ENCODE results near the gene SLF2. TPM values are rescaled to one million over a fixed set of nuclear protein-coding genes. Genes with fewer than 3 reads are reported as not detected.
A peak's percentile ranks its signal among the peaks of the same experiment; 100 is the strongest.

Gene SLF2
- total and polyA plus RNA-seq, 2 of the 13 experiments (the other 11 are each of a cell fraction or from before 2014, with no cell fraction given) = 12.2 to 48.1 TPM

DNA sequence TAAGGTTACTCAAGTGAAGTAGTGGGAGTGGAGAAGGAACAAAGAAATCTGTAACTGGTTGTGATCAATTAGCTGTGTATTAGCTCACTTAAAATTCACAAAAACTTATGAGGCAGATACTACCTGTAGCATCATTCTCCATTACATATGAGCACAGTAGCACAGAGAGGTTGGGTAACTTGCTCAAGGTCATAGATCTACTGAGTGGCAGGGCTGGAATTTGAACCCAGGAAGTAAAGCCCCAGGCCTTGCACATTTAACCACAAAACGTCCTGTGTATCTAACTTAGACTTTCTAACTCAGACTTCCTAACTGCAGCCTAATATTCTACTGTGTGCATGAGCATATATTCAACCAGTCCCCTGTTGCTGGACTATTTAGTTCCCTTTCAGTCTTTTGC is 5.6 kb upstream of the SLF2 start (continued):
- TF ChIP-seq, protein P1, sequence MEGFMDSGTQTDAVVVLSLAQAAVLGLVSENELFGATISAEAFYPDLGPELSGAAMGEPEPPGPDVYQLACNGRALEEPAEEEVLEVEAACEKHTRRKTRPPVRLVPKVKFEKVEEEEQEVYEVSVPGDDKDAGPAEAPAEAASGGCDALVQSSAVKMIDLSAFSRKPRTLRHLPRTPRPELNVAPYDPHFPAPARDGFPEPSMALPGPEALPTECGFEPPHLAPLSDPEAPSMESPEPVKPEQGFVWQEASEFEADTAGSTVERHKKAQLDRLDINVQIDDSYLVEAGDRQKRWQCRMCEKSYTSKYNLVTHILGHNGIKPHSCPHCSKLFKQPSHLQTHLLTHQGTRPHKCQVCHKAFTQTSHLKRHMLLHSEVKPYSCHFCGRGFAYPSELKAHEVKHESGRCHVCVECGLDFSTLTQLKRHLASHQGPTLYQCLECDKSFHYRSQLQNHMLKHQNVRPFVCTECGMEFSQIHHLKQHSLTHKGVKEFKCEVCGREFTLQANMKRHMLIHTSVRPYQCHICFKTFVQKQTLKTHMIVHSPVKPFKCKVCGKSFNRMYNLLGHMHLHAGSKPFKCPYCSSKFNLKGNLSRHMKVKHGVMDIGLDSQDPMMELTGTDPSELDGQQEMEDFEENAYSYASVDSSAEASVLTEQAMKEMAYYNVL (CRISPR knock-in tag; IDR thresholded peaks at IDR 0.05; ENCODE audit: borderline replicate concordance) = no peak
- TF ChIP-seq ZNF318 (CRISPR knock-in tag; IDR thresholded peaks at IDR 0.05) (no peak), HNRNPUL1 (IDR thresholded peaks at IDR 0.05; ENCODE audit: low read depth, low read length) (no peak), TP53 (CRISPR knock-in tag; conservative IDR thresholded peaks at IDR 0.05) (no peak), ZSCAN30 (CRISPR knock-in tag; IDR thresholded peaks at IDR 0.05) (no peak), IRX3 (CRISPR knock-in tag; IDR thresholded peaks at IDR 0.05; ENCODE audit: borderline replicate concordance, low read depth) (no peak), ZFP62 (CRISPR knock-in tag; IDR thresholded peaks at IDR 0.05) (no peak), XRCC5 (optimal IDR thresholded peaks at IDR 0.05; ENCODE audit: low read length) (no peak), ZNF614 (CRISPR knock-in tag; IDR thresholded peaks at IDR 0.05; ENCODE audit: borderline replicate concordance) (peak; percentile 70), ZNF382 (CRISPR knock-in tag; IDR thresholded peaks at IDR 0.05; ENCODE audit: borderline replicate concordance) (no peak)
- TF ChIP-seq, protein P2, sequence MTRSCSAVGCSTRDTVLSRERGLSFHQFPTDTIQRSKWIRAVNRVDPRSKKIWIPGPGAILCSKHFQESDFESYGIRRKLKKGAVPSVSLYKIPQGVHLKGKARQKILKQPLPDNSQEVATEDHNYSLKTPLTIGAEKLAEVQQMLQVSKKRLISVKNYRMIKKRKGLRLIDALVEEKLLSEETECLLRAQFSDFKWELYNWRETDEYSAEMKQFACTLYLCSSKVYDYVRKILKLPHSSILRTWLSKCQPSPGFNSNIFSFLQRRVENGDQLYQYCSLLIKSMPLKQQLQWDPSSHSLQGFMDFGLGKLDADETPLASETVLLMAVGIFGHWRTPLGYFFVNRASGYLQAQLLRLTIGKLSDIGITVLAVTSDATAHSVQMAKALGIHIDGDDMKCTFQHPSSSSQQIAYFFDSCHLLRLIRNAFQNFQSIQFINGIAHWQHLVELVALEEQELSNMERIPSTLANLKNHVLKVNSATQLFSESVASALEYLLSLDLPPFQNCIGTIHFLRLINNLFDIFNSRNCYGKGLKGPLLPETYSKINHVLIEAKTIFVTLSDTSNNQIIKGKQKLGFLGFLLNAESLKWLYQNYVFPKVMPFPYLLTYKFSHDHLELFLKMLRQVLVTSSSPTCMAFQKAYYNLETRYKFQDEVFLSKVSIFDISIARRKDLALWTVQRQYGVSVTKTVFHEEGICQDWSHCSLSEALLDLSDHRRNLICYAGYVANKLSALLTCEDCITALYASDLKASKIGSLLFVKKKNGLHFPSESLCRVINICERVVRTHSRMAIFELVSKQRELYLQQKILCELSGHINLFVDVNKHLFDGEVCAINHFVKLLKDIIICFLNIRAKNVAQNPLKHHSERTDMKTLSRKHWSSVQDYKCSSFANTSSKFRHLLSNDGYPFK (CRISPR knock-in tag; IDR thresholded peaks at IDR 0.05; ENCODE audit: borderline replicate concordance) = no peak
- TF ChIP-seq, protein P3, sequence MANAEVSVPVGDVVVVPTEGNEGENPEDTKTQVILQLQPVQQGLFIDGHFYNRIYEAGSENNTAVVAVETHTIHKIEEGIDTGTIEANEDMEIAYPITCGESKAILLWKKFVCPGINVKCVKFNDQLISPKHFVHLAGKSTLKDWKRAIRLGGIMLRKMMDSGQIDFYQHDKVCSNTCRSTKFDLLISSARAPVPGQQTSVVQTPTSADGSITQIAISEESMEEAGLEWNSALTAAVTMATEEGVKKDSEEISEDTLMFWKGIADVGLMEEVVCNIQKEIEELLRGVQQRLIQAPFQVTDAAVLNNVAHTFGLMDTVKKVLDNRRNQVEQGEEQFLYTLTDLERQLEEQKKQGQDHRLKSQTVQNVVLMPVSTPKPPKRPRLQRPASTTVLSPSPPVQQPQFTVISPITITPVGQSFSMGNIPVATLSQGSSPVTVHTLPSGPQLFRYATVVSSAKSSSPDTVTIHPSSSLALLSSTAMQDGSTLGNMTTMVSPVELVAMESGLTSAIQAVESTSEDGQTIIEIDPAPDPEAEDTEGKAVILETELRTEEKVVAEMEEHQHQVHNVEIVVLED (CRISPR knock-in tag; IDR thresholded peaks at IDR 0.05; ENCODE audit: borderline replicate concordance) = no peak
- TF ChIP-seq, protein P4, sequence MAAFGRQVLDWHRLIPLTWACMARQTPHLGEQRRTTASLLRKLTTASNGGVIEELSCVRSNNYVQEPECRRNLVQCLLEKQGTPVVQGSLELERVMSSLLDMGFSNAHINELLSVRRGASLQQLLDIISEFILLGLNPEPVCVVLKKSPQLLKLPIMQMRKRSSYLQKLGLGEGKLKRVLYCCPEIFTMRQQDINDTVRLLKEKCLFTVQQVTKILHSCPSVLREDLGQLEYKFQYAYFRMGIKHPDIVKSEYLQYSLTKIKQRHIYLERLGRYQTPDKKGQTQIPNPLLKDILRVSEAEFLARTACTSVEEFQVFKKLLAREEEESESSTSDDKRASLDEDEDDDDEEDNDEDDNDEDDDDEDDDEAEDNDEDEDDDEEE (CRISPR knock-in tag; IDR thresholded peaks at IDR 0.05) = no peak

All from HepG2 (cell line).